Pancreas (tissue), 10 donors: ENCODE measurements around the gene ARR3. TPM values are rescaled to one million over a fixed set of nuclear protein-coding genes. Genes with fewer than 3 reads are reported as not detected.

Experiments
- ATAC-seq, 4 donors: fragments of 200-7000 bp; cut with Tn5 transposase; one replicate each; pipeline versions ENCODE4 v1.8.0 to v1.9.1; 2020; ENCODE audit warnings: mild to moderate bottlenecking in 4 of 4, moderate library complexity in 4 of 4
- DNase-seq, 6 donors: peaks; one replicate each; pipeline ENCODE4 v3.0.0-alpha.2; 2020
- FAIRE-seq: peaks from 2 replicates; lab custom pipeline; 2012; peaks lifted over from hg19 to GRCh38; lab: Jason Lieb, UNC
- H3K27ac ChIP-seq, 4 donors: fragments of 200-600 bp; sonication (generic); 1 replicate in 3 of 4; 2 replicates in 1 of 4; pipeline versions ENCODE4 v1.5.0 to v1.8.0; 2020
- H3K27me3 ChIP-seq, 4 donors: fragments of 200-600 bp; one replicate each; pipeline ENCODE4 v1.8.0; 2021
- H3K36me3 ChIP-seq, 3 donors: fragments of 200-600 bp; sonication (generic) in 1 of 3; one replicate each; pipeline versions ENCODE4 v1.5.0 to v1.8.0; 2020 to 2021
- H3K4me1 ChIP-seq, 3 donors: fragments of 200-600 bp; one replicate each; pipeline ENCODE4 v1.8.0; 2021
- H3K4me3 ChIP-seq, 4 donors: fragments of 200-600 bp; sonication (generic) in 2 of 4; one replicate each; pipeline versions ENCODE4 v1.5.0 to v1.8.0; 2020 to 2021
- H3K9me3 ChIP-seq, 4 donors: fragments of 200-600 bp; one replicate each; pipeline ENCODE4 v1.8.0; 2021
- CTCF ChIP-seq, 4 donors: fragments of 200-600 bp; sonication (generic) in 3 of 4; IDR thresholded peaks; one replicate each; pipeline versions ENCODE4 v1.5.0 to v1.8.0; 2021; ENCODE audit warnings: antibody characterized with exemption in 4 of 4
- WGBS, 2 donors: extraction: QIAGEN DNeasy Blood & Tissue Kit; methylation state at CpG; one replicate each; pipeline ENCODE4 v1.1.7; 2013; 5-methylcytosine and 5-hydroxymethylcytosine counted together
- intact Hi-C, 3 donors: fragments of 100-400 bp; cut with DNase I; formaldehyde crosslinking; loops; one replicate each; pipeline versions ENCODE4 v1.11.1 to v1.14.2; 2022
- polyA plus RNA-seq, 2 donors: library from polyadenylated mRNA; stranded (reverse); fragments of 200-250 nt; gene quantifications; one replicate each; pipeline ENCODE4 v1.2.3, GENCODE V29; 2013
- total RNA-seq, 6 donors: library from RNA; stranded (reverse); fragmentation: NEBNext Ultra II Directional in 4 of 6; extraction: Animal tissue kit (Norgen Biotek cat#: 25700) in 4 of 6; gene quantifications; one replicate each; pipeline versions ENCODE4 v1.2.1 to v1.2.4, GENCODE V29; 2021 to 2023
- donor health status: healthy with polysubstance abuse.
- donor health status: DM: no; HTN: no; CAD: no; lungs with moderate emphysema.
- donor health status: DM: no; HTN: no; CAD: no.
- donor health status: control.
- donor health status: control.
- donor health status: Bipolar disorder and iron deficiency.
- donor health status: DM: yes; HTN: yes; CAD: no.
- donor health status: DM: no; HTN: no; CAD: no.
- donor health status: DM: no; HTN: no; CAD: no.
- donor health status: DM: yes; HTN: yes; CAD: no.

The ARR3 gene
- total and polyA plus RNA-seq, 8 donors, result not detected

DNA sequence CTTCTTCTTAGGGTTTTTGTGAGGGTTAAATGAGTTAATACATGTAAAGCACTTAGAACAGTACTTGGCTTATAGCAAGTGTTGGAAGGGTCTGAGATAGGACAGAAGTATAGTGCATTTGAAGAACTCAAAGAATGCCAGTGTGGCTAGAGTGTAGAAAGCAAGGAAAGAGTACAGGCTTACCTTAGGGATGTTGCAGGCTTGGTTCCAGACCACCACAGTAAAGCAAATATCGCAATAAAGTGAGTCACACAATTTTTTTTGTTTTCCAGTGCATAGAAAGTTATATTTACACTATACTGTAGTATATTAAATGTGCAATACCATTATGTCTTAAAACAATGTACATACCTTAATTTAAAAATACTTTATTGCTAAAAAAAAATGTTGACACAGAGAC lies 63.0 kb downstream of the ARR3 start:
- WGBS, 2 donors, result 47 to 96% methylated on average over 1 of the region's 1 CpG
- Histone ChIP-seq H3K4me3 (no peak overlapping the region), H3K27ac (no peak overlapping the region)

More for the DNA sequence above, 63.0 kb downstream of the ARR3 start:
- H3K27me3 ChIP-seq, result peaks cover 0 to under 1% (median 0%) of the 10 kb centered on the region in 4 donors
- no peak for ATAC-seq
- FAIRE-seq, result no peak
- intact Hi-C loops, result no loop called here
- no peaks in the 10 kb centered on the region for H3K9me3 ChIP-seq
- DNase-seq, result no peak
- no peaks in the 10 kb centered on the region for H3K4me1 ChIP-seq
- no peaks in the 10 kb centered on the region for H3K36me3 ChIP-seq
- no peak for TF ChIP-seq CTCF (IDR thresholded peaks at IDR 0.05)

Other genes with a start within 250 kb of the ARR3 start
- not detected for gene AWAT2, start 218.4 kb upstream of the ARR3 start, total RNA-seq
- not detected for gene AWAT2, start 218.4 kb upstream of the ARR3 start, polyA plus RNA-seq
- gene OTUD6A, start 205.9 kb upstream of the ARR3 start, total RNA-seq, result not detected
- gene OTUD6A, start 205.9 kb upstream of the ARR3 start, polyA plus RNA-seq, result not detected
- 10 to 100 TPM; 42.5 to 68.8 (median 52.1) TPM for gene IGBP1, start 134.9 kb upstream of the ARR3 start, total RNA-seq
- 10 to 100 TPM; 44.8 to 45.8 TPM for gene IGBP1, start 134.9 kb upstream of the ARR3 start, polyA plus RNA-seq
- gene DGAT2L6, start 90.9 kb upstream of the ARR3 start, total RNA-seq, result not detected
- not detected for gene DGAT2L6, start 90.9 kb upstream of the ARR3 start, polyA plus RNA-seq
- not detected for gene AWAT1, start 33.7 kb upstream of the ARR3 start, total RNA-seq
- gene AWAT1, start 33.7 kb upstream of the ARR3 start, polyA plus RNA-seq, result not detected
- gene P2RY4, start 8.1 kb upstream of the ARR3 start, total RNA-seq, result under 1 TPM in 2 of 6 donors, not detected in 4; 0.20 to 0.32 TPM
- gene P2RY4, start 8.1 kb upstream of the ARR3 start, polyA plus RNA-seq, result under 1 TPM; 0.09 to 0.11 TPM
- not detected for gene RAB41, start 13.8 kb downstream of the ARR3 start, total RNA-seq
- gene RAB41, start 13.8 kb downstream of the ARR3 start, polyA plus RNA-seq, result not detected
- 10 to 100 TPM in 4 of 6 donors, 1 to 10 TPM in 2; 7.4 to 18.3 (median 12.4) TPM for gene PDZD11, start 21.6 kb downstream of the ARR3 start, total RNA-seq
- 10 to 100 TPM; 28.7 to 30.9 TPM for gene PDZD11, start 21.6 kb downstream of the ARR3 start, polyA plus RNA-seq
- under 1 TPM in 5 of 6 donors, not detected in 1; 0.09 to 0.72 (median 0.29) TPM for gene KIF4A, start 21.8 kb downstream of the ARR3 start, total RNA-seq
- under 1 TPM; 0.04 to 0.09 TPM for gene KIF4A, start 21.8 kb downstream of the ARR3 start, polyA plus RNA-seq
- gene GDPD2, start 155.0 kb downstream of the ARR3 start, total RNA-seq, result not detected
- gene GDPD2, start 155.0 kb downstream of the ARR3 start, polyA plus RNA-seq, result not detected
- gene DLG3, start 176.5 kb downstream of the ARR3 start, total RNA-seq, result 10 to 100 TPM; 35.3 to 55.7 (median 47.1) TPM
- 10 to 100 TPM; 18.7 to 19.0 TPM for gene DLG3, start 176.5 kb downstream of the ARR3 start, polyA plus RNA-seq